PFSK-1 (cell line): ENCODE data around the gene BANF2.

ENCODE experiments used
- FOXP2 ChIP-seq: optimal IDR thresholded peaks from 2 replicates; pipeline ENCODE3; 2011; ENCODE audit warnings: borderline replicate concordance, control low read depth, inconsistent platforms; ENCODE audit not compliant: insufficient read depth; ENCODE audit errors: extremely low read length, extremely low read depth
- POLR2AphosphoS5 ChIP-seq: IDR thresholded peaks from 2 replicates; pipeline ENCODE4 v1.6.1; 2012; ENCODE audit warnings: low read depth, mild to moderate bottlenecking, control low read depth, low read length, moderate library complexity
- SIN3A ChIP-seq: IDR thresholded peaks from 2 replicates; pipeline ENCODE4 v1.6.1; 2012; ENCODE audit warnings: mild to moderate bottlenecking, low read length, moderate library complexity, borderline replicate concordance; ENCODE audit not compliant: insufficient read depth
- TF ChIP-seq, protein P1 (sequence below), 2 experiments: IDR thresholded peaks; 2 replicates each; pipeline versions ENCODE4 v1.6.1 to v1.8.0; 2011 to 2012; ENCODE audit warnings: low read depth in 2 of 2, low read length in 2 of 2, control low read depth in 1 of 2, inconsistent platforms in 1 of 2, mild to moderate bottlenecking in 1 of 2, moderate library complexity in 1 of 2; ENCODE audit not compliant: insufficient read depth in 1 of 2

DNA sequence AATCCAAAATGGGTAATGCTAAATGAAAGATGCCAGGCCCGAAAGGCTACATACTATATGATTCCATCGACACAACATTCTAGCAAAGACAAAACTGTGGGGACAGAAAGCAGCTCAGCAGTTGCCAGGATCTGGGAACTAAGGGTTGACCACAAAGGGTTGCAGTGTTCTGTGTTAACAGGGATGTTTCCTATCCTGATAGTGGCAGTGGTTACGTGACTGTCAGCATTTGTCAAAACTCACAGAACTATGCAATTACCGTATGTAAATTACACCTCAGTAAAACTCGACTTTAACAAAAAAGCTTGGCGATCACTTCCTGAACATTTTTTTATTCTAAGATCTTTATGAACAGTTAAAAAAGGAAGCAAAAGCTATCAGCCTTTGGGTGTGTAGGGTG lies 83.9 kb downstream of the BANF2 start:
- TF ChIP-seq POLR2AphosphoS5 (no peak), FOXP2 (no peak), SIN3A (no peak)
- TF ChIP-seq, protein P1, sequence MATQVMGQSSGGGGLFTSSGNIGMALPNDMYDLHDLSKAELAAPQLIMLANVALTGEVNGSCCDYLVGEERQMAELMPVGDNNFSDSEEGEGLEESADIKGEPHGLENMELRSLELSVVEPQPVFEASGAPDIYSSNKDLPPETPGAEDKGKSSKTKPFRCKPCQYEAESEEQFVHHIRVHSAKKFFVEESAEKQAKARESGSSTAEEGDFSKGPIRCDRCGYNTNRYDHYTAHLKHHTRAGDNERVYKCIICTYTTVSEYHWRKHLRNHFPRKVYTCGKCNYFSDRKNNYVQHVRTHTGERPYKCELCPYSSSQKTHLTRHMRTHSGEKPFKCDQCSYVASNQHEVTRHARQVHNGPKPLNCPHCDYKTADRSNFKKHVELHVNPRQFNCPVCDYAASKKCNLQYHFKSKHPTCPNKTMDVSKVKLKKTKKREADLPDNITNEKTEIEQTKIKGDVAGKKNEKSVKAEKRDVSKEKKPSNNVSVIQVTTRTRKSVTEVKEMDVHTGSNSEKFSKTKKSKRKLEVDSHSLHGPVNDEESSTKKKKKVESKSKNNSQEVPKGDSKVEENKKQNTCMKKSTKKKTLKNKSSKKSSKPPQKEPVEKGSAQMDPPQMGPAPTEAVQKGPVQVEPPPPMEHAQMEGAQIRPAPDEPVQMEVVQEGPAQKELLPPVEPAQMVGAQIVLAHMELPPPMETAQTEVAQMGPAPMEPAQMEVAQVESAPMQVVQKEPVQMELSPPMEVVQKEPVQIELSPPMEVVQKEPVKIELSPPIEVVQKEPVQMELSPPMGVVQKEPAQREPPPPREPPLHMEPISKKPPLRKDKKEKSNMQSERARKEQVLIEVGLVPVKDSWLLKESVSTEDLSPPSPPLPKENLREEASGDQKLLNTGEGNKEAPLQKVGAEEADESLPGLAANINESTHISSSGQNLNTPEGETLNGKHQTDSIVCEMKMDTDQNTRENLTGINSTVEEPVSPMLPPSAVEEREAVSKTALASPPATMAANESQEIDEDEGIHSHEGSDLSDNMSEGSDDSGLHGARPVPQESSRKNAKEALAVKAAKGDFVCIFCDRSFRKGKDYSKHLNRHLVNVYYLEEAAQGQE (IDR thresholded peaks at IDR 0.05; ENCODE audit: insufficient read depth in 1 of 2, low read depth in 2 of 2, low read length in 2 of 2): no peak
